Measurements from ENCODE around the gene SNRPD3.

SNRPD3 gene

DNA sequence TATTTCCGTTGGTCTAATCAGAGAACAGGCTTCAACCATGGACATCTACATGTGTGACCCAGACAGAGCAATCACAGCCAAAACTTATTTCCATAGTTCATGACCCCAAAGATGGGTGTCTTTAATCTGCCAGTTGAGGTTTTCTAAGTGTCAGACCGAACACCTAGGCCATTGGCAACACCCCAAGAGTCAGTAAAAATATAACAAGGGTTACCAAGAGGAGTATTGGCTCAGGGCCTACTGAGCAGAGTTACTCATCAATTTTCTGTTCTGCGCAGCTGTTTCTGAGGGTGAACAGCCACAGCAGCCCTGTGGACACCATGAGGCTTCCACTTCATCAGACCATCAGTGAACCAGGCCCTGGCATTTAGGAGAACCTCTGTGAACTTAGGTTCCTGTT, 19.7 kb upstream of the SNRPD3 start:
- TF ChIP-seq, protein P1, sequence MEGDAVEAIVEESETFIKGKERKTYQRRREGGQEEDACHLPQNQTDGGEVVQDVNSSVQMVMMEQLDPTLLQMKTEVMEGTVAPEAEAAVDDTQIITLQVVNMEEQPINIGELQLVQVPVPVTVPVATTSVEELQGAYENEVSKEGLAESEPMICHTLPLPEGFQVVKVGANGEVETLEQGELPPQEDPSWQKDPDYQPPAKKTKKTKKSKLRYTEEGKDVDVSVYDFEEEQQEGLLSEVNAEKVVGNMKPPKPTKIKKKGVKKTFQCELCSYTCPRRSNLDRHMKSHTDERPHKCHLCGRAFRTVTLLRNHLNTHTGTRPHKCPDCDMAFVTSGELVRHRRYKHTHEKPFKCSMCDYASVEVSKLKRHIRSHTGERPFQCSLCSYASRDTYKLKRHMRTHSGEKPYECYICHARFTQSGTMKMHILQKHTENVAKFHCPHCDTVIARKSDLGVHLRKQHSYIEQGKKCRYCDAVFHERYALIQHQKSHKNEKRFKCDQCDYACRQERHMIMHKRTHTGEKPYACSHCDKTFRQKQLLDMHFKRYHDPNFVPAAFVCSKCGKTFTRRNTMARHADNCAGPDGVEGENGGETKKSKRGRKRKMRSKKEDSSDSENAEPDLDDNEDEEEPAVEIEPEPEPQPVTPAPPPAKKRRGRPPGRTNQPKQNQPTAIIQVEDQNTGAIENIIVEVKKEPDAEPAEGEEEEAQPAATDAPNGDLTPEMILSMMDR (conservative IDR thresholded peaks at IDR 0.05): no peak
- H3K27ac ChIP-seq: no peak overlapping the region

DNA sequence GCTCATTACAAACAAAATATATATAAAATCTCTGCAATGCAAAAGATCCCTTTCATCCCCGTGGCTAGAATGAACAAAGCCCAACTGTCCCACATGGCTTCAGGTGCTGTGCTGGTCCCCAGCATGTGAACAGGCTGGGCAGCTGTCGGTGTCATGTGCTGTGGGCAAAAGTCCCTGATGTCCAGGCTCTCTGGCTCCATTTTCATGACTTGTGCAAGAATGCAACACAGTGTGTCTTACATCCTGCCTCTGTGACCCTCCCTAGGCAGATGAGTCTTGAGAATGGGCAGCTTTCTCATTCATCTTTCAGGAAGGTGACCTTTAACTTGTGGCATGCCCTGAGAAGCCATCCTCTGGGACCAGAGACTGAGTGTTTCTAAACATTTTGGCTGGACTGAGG, 15.3 kb upstream of the SNRPD3 start:
- TF ChIP-seq, protein P1 (conservative IDR thresholded peaks at IDR 0.05): no peak
- no peak overlapping the region for H3K27ac ChIP-seq

DNA sequence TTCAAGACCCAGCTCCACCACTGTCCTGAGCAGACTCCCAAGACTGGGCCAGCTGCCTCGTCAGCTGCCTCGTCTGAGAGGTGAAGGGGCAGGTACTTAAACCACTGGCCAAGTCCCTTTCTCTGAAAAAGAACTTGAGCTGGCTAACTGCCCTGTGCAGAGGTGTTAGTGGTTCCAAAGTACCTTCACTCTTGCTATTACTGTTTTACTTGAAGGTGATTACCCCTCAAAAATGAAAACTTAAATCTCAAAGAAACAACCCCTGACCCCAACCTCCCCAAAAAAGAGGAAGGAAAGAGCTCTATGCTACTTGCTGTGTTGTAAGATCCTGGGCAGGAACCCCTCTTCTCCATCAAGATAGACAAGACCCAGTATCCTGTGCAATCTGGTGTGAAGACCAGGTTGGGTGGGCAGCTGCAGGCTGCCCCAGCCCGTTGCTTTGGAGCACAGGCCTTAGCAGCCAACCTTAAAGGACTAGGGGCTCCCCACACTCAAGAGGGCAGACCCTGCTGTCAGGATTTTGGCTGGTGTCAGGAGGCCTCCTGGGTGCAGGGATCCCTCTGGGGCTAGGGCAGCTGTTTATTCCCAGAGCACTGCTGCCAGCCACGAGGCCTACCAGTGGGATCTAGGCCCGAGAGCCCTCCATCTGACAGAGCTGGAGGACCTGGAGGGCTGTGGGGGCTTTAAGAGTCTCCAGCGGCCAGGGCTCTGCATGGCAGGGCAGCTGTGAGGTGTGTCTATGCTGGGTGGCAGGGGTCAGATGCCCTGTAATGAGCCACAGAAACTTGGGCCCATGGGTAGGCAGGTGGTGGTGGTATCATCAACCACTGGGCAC, 13.9 kb upstream of the SNRPD3 start:
- TF ChIP-seq, protein P1 (conservative IDR thresholded peaks at IDR 0.05): no peak
- no peak overlapping the region for H3K27ac ChIP-seq

DNA sequence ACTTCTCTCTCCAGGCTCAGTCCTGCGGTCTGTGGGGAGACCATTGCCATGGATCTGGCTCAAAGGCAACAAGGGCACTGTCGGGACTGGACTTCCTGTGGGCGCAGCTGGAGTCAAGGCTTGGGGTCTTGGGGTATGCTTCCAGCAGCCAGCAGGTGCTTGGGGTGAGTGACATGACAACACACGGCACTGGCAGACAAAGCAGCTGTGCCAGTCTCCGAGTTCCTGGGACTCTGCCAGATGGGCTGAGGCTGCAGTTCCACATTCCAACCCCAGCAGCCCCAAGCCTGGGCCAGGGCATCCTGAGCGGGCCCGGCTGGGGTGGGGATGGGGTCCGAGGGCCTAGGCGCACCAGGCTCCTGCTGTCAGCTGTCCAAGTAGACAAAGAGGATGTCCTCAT, 13.2 kb upstream of the SNRPD3 start:
- TF ChIP-seq, protein P1 (conservative IDR thresholded peaks at IDR 0.05): no peak
- no peak overlapping the region for H3K27ac ChIP-seq

DNA sequence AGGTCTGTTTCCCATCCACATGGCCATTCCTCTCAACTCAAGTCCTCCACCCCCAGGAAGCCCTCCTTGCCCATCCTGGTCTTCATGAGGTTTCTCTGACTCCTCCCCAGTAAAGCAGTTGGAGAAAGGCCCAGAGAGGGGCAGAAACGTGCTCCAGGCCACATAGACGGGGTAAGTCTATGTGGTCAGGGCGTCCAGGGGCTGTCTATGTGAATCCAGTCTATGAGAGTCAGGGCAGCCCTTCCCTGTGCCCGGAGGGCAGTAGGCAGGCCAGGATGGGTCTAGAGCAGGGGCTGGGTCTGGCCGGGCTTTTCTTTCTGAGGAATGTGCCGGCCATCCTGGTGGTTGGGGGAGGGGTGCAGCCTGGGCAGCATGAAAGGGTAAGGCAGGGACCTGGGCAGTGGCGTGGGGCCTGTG, 12.6 kb upstream of the SNRPD3 start:
- H3K27ac ChIP-seq: no peak overlapping the region

DNA sequence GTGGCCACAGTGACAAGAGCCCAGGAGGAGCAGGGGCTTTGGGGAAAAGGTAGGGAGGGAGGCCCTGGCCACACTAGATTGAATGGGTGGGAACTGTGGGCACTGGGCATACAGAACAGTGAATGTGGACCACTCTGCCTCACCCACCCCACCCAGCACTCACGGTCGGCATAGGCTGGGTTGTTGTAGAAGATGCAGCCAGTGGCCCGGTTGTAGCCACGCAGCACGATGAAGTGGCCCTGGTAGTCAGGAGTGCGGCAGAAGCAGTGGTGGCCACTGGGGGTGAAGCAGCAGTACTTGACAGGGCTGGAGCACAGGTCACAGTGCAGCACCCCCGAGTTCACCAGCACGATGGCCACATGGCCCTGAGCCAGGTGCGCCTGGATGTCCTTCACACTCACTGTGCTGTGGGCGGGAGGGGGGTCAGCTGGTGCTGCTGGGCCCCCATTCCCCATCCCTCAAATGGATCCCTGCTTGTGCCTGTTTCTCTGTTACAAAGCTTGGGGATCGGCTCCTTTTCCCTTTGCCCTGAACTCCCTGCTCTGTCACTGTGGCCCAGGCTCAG, 12.0 kb upstream of the SNRPD3 start:
- no peak overlapping the region for H3K27ac ChIP-seq
- TF ChIP-seq, protein P1 (conservative IDR thresholded peaks at IDR 0.05): no peak

More for the DNA sequence above, 12.6 kb upstream of the SNRPD3 start:
- TF ChIP-seq, protein P1 (conservative IDR thresholded peaks at IDR 0.05): no peak

DNA sequence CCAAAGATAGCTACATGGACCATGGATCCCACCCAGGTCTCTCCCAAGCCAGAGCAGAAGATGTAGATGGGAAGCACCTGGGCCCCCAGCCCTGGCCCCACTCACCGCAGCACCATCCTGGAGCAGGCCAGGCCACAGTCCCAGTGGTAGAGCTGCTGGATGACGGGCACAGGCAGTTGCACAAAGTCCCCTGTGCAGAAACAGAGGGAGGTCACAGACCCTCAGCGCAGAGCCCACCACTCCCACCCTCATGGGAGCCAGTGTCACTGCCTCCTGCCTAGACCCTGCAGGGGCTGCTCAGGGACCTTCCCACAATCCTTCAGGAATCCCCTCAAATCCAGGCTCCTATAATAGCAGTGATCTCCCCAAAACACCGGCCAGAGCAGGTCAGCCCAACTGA, 7.0 kb upstream of the SNRPD3 start:
- TF ChIP-seq, protein P1 (conservative IDR thresholded peaks at IDR 0.05): no peak

More for the DNA sequence above, 7.0 kb upstream of the SNRPD3 start:
- no peak overlapping the region for H3K27ac ChIP-seq
